Hepatocyte (in vitro differentiated cells): ENCODE measurements around the gene GPM6B.

Experiments used
- CTCF ChIP-seq: fragments of 200-600 bp; sonication (generic); IDR thresholded peaks from 2 replicates; pipeline ENCODE4 v1.5.1; 2016; ENCODE audit warnings: antibody characterized with exemption, mild to moderate bottlenecking; ENCODE audit not compliant: poor library complexity
- EZH2 ChIP-seq: fragments of 200-600 bp; sonication (generic); IDR thresholded peaks from 2 replicates; pipeline ENCODE4 v1.6.1; 2016; ENCODE audit warnings: antibody characterized with exemption, mild to moderate bottlenecking, borderline replicate concordance
- EZH2phosphoT487 ChIP-seq: fragments of 200-600 bp; sonication (generic); IDR thresholded peaks from one replicate; pipeline ENCODE4 v1.6.1; 2018; ENCODE audit warnings: antibody characterized with exemption, mild to moderate bottlenecking, low read depth, moderate library complexity; ENCODE audit not compliant: unreplicated experiment, severe bottlenecking

- no peak for TF ChIP-seq CTCF
- TF ChIP-seq EZH2: no peak
- no peak for TF ChIP-seq EZH2phosphoT487
These were observed 53.4 kb downstream of the GPM6B start for GRCh38 chrX:13763489-13763888.
